Measurements from ENCODE around the gene SHOC2. TPM values are rescaled to one million over a fixed set of nuclear protein-coding genes. Genes with fewer than 3 reads are reported as not detected.

SHOC2 gene
- 51.8 and 56.6 TPM in 2 replicates for total RNA-seq

DNA sequence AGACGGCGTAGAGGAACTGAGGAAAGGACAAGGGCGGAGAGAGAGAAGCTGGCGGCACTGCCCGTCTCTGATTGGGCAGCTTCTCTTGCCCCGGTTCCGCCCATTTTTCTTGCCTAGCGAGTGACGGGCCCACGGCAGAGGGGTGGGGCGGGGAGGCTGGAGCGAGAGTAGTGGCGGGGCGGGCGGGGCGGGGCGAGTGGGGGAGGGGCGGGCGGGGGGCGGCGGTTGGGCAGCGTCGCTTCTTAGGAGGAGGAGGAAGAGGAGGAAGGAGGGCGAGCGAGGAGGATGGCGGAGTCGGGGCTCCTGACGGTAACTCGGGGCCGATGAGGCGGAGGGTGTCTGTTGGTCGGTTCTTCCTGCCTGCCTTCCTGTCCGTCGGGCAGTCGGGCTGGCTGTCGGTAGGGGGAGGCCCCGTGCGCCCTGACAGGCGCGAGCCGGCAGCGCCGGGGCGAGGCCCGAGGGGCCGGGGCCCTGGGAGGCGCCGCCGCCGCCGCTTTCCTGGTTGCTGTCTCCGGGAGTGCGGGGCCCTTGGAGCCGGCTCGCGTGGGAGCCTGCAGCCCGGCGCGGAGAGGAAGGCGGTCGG lies at the start of gene SHOC2:
Gene SHOC2, plus strand, starts transcription at position 256 of the 583 bp plus-strand sequence. CDS start 44,755 bp downstream, outside the sequence.

DNA sequence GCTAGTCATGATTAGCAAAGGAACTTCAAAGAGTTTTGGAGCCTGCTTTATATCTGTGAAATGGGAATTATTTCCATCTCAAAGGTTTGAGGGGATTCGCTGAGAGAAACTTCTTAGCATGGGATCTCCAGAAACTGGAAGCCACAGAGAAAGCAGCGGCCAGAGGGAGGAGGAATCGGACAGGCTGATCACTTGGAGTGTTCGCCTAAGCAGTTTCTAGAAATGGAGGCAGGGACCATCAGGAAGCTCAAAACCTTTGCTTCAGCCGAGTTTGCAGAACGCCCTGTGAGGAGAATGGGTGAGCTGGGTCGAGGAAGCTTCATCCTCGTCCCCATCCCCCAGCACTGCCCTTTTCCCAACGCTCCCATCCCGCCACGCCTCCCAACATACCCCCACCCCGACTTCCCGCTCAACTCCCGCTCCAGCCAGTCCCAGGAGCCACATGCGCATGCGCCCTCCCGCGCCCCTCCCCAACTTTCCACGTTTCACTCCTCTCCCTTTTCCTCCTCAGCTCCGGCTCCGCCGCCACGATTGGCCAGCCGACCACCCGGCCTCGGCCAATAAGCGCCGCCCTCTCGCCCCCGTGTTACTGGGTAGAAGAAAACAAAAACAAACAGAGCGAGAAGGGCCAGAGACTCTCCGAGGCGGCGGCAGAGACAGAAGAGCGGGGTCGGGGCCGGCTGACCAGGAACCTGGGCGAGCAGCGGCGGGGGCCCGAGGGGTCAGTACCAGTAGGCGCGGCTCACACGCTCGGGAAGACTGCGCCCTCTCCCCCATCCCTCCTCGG lies 47.9 kb upstream of the SHOC2 start, which contains the start of gene PDCD4:
Gene PDCD4, plus strand, starts transcription at position 631 of the 787 bp plus-strand sequence. CDS start 4,100 bp downstream, outside the sequence.

DNA sequence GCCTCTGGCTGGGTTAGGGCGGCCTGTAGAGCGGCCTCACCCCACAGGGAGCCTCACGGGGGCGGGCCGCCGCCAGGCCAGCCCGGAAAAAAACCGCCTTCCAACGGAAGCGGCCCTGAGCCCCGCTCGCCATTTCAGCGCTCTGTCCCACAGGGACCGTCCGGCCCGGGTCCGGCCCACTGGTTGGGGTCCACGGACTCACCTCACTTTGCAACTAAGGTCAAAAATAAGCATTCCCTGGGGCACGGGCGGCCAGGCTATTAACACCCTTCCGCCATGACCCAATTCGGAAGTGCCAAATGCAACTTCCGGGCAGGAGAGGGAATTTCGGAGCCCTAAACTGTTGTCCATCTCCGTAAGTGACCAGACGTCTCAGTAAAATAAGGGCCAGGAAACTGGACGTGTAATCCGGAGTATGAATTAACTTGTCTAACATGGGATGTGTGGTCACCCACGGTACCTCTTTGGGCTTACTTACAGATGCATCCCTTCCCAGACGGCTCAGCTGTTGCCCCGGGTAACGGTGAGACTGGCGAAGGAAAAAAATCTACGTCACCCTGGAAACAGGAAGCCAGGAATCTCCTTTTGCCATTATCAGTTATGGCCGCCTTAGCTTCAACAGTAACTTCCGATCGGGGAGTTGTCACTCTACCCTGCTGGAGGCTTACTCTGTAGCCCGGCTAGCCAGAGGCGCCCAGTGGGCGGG lies 608 bp upstream of the SHOC2 start, which contains the start of gene BBIP1:
Gene BBIP1, minus strand, starts transcription at position 538 of the 706 bp plus-strand sequence. CDS start 1,023 bp downstream, outside the sequence.

Other genes with a start within 250 kb of the SHOC2 start
- gene PDCD4, start 47.7 kb upstream of the SHOC2 start, total RNA-seq = 150 and 177 TPM in 2 replicates
- 16.4 and 21.0 TPM in 2 replicates for gene BBIP1, start 424 bp upstream of the SHOC2 start, total RNA-seq
- under 0.01 TPM in 2 replicates for gene ADRA2A, start 157.4 kb downstream of the SHOC2 start, total RNA-seq